ENCODE data around the gene OR5D18.

DNA sequence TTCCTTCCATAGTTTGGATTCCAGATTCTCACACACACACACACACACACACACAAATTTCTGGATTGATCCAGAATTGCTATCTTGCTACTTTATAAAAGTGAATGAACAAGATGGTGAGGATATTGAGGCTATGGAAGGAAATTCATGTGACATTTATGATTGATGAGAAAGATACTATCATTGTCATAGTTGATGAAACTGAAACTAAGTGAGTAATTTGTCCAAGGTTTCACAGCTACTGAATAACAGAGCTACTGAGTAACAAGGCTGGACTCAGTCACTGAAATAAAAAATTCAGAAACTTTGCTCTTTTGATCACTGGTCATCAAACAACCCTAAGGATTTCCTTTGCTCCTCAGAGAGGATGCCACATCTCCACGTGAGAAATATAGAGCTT is 35.3 kb downstream of the OR5D18 start:
- TF ChIP-seq, protein P1, sequence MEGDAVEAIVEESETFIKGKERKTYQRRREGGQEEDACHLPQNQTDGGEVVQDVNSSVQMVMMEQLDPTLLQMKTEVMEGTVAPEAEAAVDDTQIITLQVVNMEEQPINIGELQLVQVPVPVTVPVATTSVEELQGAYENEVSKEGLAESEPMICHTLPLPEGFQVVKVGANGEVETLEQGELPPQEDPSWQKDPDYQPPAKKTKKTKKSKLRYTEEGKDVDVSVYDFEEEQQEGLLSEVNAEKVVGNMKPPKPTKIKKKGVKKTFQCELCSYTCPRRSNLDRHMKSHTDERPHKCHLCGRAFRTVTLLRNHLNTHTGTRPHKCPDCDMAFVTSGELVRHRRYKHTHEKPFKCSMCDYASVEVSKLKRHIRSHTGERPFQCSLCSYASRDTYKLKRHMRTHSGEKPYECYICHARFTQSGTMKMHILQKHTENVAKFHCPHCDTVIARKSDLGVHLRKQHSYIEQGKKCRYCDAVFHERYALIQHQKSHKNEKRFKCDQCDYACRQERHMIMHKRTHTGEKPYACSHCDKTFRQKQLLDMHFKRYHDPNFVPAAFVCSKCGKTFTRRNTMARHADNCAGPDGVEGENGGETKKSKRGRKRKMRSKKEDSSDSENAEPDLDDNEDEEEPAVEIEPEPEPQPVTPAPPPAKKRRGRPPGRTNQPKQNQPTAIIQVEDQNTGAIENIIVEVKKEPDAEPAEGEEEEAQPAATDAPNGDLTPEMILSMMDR (IDR thresholded peaks at IDR 0.05 in 8 of 11, conservative IDR thresholded peaks at IDR 0.05 in 3 of 11) = no peak
- no peak for TF ChIP-seq POLR2A (IDR thresholded peaks at IDR 0.05)
